HG02610 (cell line): Measurements from ENCODE around the gene MBTPS1.

Source experiments
- ATAC-seq: cut with Tn5 transposase; IDR thresholded peaks from one replicate; pipeline ENCODE4 v1.9.1; 2021; ENCODE audit warnings: mild to moderate bottlenecking, moderate library complexity; ENCODE audit not compliant: unreplicated experiment

MBTPS1 gene

GRCh38 chr16:84040823-84041820 lies 75.6 kb downstream of the MBTPS1 start:
- ATAC-seq = no peak

GRCh38 chr16:84040226-84040822 lies 76.4 kb downstream of the MBTPS1 start:
- ATAC-seq = no peak

GRCh38 chr16:84039696-84040095 lies 77.0 kb downstream of the MBTPS1 start:
- ATAC-seq = no peak

- no peak for ATAC-seq
Observed at GRCh38 chr16:84038469-84038868, 78.3 kb downstream of the MBTPS1 start.

GRCh38 chr16:84036982-84037425 lies 79.7 kb downstream of the MBTPS1 start:
- ATAC-seq = no peak

GRCh38 chr16:84036131-84036530 lies 80.6 kb downstream of the MBTPS1 start:
- no peak for ATAC-seq

GRCh38 chr16:84034516-84034915 lies 82.2 kb downstream of the MBTPS1 start:
- no peak for ATAC-seq

- ATAC-seq = no peak
Observed at GRCh38 chr16:84033251-84034195, 83.2 kb downstream of the MBTPS1 start.

GRCh38 chr16:84032458-84033178 lies 84.1 kb downstream of the MBTPS1 start:
- no peak for ATAC-seq

- ATAC-seq = no peak
Observed at GRCh38 chr16:84031556-84031955, 85.2 kb downstream of the MBTPS1 start.

GRCh38 chr16:84029297-84030047 lies 87.3 kb downstream of the MBTPS1 start:
- ATAC-seq = no peak

GRCh38 chr16:84027625-84028024 lies 89.1 kb downstream of the MBTPS1 start:
- ATAC-seq = no peak

GRCh38 chr16:84026606-84027005 lies 90.1 kb downstream of the MBTPS1 start:
- ATAC-seq = no peak

GRCh38 chr16:84024854-84025253 lies 91.9 kb downstream of the MBTPS1 start:
- ATAC-seq = no peak

GRCh38 chr16:84022644-84023043 lies 94.1 kb downstream of the MBTPS1 start:
- ATAC-seq = no peak

GRCh38 chr16:84021488-84021887 lies 95.3 kb downstream of the MBTPS1 start:
- no peak for ATAC-seq

- ATAC-seq = no peak
Observed at GRCh38 chr16:84020353-84020752, 96.4 kb downstream of the MBTPS1 start.

- ATAC-seq = no peak
Observed at GRCh38 chr16:84018710-84019109, 98.0 kb downstream of the MBTPS1 start.

GRCh38 chr16:84016477-84016876 lies 100.3 kb downstream of the MBTPS1 start:
- no peak for ATAC-seq

GRCh38 chr16:84015399-84015798 lies 101.3 kb downstream of the MBTPS1 start:
- ATAC-seq = no peak
